GM18873 (cell line): Measurements from ENCODE around the gene HIRA.
"Not testable (repeated sequence)": the region's sequence is repeated elsewhere in the genome, so short reads cannot be mapped to it uniquely, and the experiment has no call there.

Source experiments
- ATAC-seq: cut with Tn5 transposase; IDR thresholded peaks from one replicate; pipeline ENCODE4 v1.9.1; 2021; ENCODE audit warnings: mild to moderate bottlenecking, moderate library complexity, moderate number of reproducible peaks; ENCODE audit not compliant: unreplicated experiment, low FRiP score

HIRA gene

DNA sequence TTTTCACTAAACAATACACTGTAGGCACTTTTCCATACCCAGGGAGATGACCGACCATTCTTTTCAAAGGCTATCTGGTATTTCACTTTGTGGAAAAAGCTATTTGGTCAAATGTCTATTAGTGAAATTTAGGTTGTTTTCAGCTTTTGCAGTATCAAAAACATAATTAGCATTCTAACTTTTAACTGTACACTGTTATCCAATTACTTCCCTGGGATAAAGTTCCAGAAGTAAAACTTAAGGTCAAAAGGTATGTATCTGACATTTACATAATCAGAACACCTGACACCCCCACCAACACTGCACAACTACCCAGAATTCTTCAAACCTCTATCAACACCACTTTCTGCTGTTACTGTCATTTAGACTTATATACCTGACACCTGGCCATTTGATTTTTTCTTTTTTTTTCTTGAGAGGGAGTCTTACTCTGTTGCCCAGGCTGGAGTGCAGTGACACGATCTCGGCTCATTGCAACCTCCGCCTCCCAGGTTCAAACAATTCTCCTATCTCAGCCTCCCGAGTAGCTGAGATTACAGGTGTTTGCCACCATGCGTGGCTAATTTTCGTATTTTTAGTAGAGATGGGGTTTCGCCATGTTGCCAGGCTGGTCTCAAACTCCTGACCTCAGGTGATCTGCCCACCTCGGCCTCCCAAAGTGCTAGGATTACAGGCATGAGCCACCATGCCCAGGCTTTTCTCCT, 13.9 kb upstream of the HIRA start:
- not testable (repeated sequence) for ATAC-seq

DNA sequence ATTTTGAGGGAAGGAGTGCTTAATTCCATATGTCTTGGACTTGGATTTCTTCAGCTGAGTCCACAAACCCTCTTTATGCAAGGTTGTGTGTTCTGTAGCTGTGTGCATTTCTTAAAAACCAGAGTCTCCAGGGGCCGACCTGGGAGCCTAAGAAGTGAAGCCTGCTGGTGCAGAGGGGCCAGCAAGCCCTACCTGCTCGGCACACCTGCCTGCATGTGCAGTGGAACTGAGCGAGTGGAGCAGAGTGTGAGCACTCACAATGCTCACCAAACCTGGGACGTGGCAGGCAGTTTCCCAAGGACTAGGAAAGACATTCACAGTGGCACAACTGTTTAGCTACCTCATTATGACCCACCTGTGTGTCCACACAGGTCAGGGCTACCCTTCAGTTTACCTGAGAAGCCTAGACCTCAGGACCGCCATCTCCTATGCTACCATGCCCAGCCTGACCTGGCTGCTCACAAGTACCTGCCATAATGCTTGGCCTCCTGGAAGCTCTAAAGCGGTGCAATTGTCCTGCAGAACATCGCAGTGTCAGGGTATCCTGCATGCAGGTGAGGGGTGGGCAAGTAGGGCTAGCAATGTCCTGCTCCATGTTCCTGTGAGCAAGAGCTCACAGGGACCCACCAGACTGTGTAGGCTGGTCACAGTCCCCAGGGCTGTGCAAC, 12.1 kb upstream of the HIRA start:
- no peak for ATAC-seq

DNA sequence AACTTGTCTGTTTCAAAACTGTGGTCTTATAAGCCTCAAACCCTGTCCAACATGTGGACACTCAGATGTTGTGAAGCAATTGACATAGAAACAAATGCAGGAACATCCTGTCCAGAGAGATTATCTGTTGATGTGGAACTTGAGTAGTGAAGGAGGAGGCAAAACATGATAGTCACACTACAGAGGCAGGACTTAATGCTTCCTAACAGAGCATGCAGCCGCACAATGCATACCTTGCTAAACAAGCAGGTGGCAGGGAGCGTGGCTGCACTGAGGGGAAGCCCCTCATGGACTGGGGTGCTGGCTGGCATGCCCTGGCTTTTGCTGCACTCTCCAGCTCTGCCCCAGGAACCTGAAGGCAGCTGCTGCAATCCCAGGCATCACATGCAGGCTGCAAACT, 10.6 kb upstream of the HIRA start:
- no peak for ATAC-seq

DNA sequence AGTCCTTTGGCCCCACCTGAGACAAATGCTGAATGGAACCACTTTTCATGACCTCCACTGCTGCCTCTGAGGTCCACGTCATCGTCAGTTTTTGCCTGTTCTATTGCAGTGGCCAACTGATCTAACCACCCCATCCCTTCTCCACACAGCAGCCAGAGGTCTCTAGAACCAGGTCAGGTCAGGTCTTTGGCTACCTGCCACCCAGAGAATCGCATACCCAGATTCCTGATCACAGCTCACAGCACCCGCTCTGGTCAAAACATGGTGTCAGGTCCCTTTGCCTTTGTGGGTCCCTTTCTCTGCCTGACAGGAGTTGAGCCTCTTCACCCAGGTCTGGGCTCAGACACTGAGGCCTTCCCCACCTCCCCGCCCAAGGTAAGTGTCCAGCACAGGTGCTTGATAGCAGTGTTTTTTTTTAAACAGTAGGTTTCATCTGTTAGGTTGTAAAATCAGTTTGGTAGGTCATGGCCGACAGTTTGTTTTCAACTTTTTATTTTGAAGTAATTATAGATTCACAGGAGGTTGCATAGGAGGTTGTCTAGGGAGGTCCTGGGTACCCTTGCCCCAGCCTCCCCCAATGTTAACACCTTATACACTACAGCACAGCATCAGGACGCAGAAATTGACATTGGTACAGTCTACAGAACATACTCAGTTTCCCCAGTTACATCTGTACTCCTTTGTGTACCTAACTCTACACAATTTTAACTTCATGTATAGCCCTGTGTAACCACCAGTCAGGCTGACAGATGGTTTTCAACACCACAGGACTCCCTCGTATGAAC, 9.1 kb upstream of the HIRA start:
- ATAC-seq, result no peak

DNA sequence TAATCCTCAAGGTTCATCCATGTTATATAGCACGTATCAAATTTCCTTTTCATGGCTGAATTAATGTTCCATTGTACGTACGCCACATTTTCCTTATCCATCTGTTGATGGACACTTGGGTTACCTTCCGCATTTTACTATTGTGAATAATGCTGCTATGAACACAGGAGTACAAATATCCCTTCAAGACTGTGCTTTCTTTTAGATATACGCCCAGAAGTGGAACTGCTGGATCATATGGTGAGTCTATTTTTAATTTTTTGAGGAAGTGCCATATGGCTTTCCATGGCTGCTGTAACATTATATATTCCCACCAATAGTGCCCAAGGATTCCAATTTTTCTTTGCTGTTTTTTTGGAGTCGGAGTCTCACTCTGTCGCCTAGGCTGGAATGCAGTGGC, 6.8 kb upstream of the HIRA start:
- ATAC-seq, result no peak

DNA sequence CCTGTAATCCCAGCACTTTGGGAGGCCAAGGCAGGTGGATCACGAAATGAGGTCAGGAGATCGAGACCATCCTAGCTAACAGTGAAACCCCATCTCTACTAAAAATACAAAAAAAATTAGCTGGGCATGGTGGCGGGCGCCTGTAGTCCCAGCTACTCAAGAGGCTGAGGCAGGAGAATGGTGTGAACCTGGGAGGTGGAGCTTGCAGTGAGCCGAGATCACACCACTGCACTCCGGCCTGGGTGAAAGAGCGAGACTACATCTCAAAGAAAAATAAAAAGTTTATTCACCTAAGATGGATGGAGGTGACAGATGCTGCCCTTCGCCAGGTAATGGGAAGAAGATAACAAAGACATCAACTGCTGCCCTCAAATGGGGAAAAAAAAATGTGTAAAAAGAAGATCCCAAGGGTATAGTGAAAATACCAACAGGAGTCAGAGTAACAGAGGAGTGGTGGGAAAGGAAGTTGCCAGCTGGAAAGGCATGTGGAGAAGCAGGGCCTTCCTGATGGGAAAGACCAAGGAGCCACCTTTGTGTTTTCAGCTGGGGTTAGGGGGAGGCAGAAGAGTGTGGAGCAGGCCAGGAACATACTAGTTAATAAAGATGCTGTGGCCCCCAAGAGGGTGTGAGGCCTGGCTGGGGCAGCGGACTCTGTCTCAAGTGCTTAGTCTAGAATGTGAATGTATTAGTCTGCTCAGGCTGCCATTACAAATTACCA, 5.1 kb upstream of the HIRA start:
- ATAC-seq, result not testable (repeated sequence)

DNA sequence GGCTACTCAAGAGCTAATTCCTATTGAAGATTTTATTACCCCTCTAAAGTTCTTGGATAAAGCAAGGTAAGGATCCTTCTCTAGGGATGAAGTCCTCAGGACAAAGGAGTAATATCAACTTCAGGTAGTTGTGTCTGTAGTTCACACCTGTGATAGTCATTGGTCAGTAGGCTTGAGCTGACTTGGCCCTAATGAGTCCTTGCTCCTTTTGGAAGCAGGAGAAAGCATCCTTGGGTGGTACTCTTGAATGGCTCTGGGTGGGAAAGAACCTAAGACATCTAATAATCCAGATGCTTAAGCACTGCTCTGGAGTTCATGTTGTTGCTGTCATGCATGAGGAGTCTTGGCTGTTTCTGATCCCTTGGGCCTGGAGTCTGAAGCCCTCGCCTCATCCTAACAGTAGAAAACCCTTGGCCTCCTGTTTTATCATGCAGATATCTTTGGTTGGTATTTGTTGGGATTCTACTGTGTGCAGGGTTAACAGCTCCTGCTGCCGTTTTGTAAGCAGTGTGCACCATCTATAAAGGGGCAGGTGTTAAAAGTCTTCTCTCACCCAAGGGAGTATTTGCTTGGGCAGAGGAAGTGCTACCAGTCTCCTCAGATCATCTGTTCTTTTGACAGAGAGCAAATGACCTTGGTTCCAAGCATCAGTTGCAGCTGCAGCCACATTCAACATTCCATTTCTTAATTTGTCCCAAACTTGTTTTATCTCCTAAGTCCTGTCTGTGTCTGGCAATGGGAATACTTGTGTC, 3.5 kb upstream of the HIRA start:
- no peak for ATAC-seq

DNA sequence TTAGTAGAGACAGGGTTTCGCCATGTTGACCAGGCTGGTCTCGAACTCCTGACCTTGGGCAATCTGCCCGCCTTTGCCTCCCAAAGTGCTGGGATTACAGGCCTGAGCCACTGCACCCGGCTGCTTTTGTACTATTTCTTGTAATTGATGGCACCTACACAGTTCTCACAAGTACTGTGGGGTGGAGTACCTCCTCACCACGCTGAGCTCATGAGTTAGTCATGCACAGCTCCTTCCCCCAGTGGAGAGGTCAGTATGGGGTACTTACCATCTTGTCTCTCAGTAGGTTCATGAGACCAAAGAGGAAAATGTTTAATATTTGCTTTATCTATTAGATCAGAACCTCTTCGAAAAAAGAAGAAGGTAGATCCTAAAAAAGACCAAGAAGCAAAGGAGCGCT, 2.9 kb upstream of the HIRA start:
- no peak for ATAC-seq

DNA sequence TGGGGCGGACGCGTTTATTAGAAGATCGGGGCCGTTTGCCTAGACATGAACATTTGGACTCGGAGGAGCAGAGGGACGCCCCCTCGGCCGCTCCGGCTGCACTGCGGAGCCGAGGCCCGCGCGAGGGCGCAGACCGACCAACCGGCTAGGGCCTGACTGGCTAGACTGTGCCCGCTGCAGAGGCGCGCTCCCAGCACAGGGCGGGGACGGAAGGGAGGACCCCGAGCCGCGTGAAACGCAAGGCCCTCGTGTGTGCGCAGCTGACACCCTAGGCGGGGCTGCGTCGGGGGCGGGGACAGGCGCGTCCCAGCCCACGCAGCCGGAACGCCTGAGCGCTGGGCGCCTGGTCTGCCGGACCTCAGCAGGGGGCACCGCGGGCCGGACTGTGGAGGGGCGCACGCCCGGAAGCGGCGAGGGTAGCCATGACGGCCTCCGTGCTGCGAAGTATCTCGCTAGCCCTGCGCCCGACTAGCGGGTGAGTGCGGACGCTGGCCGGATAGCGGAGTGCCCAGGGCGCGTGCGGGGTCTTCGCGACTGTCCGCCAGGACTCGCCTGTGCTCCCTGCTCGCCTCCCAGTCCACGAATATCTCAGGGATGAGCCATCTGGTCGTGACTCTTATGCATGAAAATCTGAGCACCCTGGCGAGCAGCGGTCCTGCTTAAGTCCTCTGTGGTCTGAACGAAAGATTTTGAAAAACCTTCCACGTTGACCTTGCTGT, 759 bp upstream of the HIRA start, which contains the start of gene MRPL40:
MRPL40 (plus strand) TSS at position 413 of the 719 bp plus-strand sequence; CDS start at position 423, 10 bp downstream.
- ATAC-seq, result peak; percentile 52

DNA sequence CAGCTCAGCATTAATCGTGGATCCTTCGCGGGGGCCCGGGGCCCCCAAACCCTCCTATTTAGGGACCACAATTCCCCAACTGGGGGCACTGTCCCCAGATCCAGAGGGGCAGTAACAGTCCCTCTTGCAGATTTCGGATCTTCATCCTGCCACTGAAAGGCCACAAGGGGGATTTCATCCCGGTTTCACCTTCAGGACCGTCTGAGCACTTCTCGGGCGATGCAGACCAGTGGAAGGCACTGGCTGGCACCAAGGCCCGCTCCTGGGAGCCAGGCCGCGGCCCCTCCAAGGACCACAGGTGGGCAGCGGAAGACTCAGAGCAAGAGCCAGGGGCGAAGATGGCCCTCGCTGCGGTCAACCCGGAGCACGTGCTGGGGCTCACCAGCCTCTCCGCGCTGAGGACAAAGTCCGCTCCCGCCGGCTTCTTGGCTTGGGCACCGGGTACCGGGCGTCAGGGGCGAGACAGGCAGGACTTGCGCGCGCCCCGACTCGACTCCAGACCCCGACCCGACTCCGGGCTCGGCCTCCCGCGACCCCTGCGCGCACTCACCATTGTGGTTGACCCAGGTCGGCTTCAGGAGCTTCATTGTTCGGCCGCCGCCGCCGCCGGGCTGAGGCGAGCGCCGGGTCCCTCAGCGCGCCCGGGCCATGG, 517 bp downstream of the HIRA start:
- ATAC-seq, result no peak

DNA sequence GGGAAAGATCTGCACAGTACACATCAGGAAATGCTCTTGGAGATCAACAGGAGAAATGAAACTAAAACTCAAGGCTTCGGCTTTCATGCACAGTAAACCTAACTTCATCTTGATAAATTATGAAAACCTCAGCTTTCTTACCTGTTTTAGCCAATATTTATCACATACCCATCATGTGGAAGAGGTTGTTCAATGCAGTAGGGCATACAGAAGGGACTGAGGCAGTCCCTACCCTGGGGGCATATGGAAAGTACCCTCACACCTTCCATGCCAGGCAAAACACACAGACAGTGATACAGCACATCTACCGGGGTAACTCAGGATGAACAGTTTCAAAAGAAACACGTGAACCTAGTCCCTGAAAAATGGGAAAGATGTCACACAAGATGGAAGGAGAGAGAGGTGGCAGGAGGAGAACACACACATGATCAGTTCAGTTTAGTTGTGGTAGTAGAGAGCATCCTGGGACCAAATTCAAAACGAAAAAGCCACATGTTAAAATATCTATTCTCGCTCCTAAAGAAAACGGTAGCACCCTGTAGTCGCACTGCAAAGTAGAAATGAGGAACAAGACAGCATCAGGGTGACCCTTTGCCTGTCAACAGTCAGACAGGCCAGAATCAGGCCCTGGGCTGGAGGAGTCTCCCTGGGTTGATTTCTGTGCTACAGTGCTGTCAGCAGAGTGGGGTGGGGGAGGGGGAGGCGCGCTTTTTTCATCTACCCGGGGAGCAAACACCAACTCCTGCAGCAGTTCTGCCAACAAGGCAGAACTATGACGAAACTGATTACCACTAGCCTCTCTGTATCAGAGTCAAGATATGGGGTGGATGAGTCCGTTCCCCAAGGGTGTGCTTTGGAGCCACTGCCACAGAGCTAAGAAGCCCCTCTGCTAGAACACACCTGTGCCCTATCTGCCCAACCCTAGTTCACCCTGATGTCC, 1.3 kb downstream of the HIRA start:
- ATAC-seq, result no peak

DNA sequence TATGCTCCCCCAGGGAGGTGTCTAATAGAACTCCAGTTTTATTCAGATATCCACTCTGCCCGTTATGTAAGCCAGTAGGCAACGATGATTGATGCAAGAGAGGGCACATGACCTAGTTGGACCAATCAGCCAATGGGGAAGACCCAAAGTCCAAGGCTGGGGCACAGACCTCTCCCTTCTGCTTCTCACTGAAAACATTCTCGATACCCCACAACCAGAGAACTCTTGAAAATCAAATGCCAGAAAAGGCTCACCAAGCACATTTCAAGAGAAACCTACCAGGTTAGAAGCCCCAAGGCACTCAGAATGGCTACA, 7.4 kb downstream of the HIRA start:
- no peak for ATAC-seq

DNA sequence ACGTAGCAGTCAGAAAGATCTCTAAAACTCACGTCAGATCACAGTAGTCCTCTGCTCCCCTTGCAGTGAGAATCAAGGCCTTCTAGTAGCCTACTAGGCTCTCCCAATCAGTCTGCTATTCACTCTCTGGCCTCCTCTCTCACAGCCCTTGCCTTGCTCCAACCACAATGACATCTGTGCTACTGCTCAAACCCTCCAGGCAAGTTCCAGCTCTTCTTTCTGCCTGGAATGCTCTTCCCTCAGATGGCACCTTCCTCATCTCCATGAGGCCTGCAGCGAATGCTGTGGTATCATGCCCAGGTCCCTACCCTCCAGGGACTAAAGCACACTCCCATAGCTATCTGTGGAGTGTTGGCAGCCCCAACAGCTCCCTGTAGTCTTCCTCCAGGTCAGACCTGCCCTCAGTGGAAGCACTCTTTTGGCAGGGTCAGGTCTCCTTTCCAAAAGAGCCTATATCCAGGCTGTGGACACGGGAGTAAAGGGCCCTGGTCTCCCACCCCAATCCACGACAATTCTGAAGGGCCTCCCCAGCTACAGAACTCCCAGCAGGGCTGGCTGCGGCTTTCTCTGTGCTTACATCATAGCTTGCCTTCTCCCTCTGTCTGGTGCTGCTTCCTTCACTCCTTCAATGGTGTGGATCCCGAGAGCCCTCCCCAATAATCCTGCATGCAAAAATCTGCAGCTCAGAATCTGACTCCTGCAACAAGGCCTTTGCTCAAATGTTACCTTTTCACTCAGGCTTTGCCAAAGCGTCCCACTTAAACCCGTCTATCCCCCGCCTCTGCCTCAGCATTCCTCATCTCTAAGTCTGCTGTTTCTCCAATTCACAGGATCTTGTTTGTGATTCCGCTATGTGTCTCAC, 8.9 kb downstream of the HIRA start:
- no peak for ATAC-seq

DNA sequence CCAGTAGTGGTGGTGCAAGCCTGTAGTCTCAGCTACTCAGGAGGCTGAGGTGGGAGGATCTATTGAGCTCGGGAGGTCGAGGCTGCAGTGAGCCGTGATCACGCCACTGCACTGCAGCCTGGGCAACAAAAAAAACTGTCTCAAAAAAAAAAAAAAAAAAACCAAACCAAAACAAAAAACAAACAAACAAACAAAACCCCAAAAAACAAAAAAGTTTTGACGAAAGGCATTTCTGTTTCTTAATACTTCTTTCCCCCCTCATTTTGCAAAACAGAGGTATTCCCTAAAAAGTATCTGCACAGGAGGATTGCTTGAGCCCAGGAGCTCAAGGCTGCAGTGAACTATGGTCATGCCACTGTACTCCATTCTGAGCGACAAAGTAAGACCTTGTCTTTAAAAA, 11.2 kb downstream of the HIRA start:
- no peak for ATAC-seq

DNA sequence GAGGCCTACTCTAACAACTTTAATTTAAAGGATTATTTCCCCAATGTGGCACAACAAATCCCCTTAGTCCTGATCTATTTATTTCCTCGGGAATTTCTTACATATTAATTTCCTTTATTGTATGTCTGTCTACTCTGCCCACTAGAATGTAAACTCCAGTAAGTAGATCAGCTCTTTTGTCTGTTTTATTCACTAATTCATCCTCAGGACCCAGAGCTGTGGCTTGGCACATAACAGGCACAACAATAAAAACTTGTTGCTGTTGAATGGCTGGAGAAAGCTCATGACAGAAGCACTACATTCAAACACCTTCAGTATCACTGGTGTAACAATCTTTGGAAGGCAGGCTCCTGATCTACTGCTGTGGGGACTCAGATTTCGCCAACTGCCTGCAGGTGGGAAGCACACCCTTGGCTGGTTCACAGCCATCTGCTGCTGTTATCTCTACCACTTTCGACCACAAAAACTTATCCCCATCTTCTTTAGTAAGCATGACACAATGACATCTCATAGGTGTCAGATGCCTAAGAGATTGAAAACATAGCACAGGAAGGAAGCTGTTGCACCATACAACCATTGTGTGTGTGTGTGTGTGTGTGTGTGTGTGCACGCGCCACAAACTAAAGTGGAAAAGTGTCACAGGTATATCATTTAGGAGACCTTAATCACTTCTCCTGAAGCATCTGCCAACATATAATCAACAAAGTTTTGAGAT, 11.9 kb downstream of the HIRA start:
- no peak for ATAC-seq

DNA sequence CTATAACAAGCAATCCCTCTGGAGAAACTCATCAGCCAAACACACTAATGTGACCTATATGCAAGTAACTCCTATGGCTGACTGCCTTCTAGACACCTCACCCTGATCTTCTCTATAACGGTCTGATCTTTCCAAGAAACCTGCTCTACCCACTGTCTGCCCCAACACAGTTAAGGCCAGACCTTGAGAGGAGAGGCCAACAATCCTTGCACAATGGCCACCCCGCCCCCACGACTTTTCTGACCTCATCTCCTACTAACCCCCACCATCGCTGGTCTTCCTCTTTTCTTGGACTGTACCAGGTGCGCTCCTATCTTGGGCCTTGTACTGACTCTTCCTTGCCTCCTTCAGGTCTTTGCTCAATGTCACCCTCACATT, 12.5 kb downstream of the HIRA start:
- ATAC-seq, result no peak

DNA sequence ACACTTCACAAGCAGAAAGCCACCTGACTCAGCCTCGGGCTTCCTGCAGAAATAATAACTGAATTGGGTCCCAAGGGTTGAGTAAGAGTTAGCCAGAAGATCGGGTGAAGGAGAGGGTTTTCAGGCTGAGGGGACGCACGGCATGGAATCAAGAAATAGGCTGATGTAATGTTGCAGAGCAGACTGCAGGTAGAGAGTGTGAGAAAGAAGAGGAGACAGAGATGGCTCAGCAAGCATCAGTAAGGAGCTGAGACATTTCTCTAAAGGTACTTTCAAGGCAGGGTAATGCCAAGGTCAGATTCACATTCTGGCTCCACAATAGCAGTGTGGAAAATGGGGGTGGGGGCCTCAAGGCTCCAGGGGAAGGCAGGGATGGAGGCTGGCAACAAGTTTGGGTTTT, 18.6 kb downstream of the HIRA start:
- no peak for ATAC-seq
